ENCODE data around the gene OTUD3. TPM values are rescaled to one million over a fixed set of nuclear protein-coding genes. Genes with fewer than 3 reads are reported as not detected.
"Not testable (repeated sequence)": the region's sequence is repeated elsewhere in the genome, so short reads cannot be mapped to it uniquely, and the experiment has no call there.

The OTUD3 gene
- total RNA-seq, 1 donor from 2014 or later, result 22.3 TPM

DNA sequence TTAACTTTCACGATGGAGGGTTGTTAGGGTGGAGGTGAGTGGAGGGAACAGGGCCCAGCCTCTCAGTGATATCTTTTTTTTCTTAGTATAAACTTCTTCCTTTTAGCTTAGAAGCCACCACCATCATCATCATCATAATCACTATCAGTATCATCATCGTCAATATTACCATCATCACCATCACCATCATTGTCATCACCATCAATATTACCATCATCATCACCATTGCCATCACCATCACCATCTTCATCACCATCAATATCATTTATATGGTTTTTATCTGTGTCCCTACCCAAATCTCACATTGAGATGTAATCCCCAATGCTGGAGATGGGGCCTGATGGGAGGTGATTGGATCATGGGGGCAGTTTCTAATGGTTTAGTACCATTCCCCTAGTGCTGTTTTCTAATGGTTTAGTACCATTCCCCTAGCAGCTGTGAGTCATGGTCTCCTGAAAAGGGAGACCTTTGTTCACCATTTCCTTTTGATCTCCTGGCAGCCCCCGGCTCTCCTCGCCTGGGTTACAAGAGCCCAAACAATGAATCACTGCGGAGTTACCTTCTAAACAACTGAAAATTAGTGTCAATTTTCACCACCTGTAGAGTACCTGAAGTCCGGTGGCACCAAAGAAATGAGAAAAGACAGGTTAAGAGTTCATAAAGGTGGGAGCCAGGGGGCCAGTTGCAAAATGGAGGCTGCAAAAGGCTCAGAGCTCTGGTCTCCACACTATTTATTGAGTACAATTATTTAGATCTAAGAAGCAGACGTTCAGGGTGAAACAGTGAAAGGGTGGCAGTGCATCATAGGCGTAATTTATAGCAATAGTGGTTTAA is 44.3 kb downstream of the OTUD3 start:
- H3K9me3 Mint-ChIP-seq, result peaks cover 25% of the 10 kb centered on the region
- peak overlapping the region; percentile 88 for H3K27ac Mint-ChIP-seq
- TF ChIP-seq, protein P1, sequence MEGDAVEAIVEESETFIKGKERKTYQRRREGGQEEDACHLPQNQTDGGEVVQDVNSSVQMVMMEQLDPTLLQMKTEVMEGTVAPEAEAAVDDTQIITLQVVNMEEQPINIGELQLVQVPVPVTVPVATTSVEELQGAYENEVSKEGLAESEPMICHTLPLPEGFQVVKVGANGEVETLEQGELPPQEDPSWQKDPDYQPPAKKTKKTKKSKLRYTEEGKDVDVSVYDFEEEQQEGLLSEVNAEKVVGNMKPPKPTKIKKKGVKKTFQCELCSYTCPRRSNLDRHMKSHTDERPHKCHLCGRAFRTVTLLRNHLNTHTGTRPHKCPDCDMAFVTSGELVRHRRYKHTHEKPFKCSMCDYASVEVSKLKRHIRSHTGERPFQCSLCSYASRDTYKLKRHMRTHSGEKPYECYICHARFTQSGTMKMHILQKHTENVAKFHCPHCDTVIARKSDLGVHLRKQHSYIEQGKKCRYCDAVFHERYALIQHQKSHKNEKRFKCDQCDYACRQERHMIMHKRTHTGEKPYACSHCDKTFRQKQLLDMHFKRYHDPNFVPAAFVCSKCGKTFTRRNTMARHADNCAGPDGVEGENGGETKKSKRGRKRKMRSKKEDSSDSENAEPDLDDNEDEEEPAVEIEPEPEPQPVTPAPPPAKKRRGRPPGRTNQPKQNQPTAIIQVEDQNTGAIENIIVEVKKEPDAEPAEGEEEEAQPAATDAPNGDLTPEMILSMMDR (IDR thresholded peaks at IDR 0.05; ENCODE audit: unreplicated experiment), result no peak
- H3K27me3 Mint-ChIP-seq (ENCODE audit: low read depth), result no peaks in the 10 kb centered on the region
- DNase-seq (ENCODE audit: low spot score in 2 of 2, unreplicated experiment in 2 of 2), result no peak
- H3K4me3 Mint-ChIP-seq, result no peak overlapping the region
- peaks cover 6% of the 10 kb centered on the region for H3K36me3 Mint-ChIP-seq
- peaks cover 34% of the 10 kb centered on the region for H3K4me1 Mint-ChIP-seq

DNA sequence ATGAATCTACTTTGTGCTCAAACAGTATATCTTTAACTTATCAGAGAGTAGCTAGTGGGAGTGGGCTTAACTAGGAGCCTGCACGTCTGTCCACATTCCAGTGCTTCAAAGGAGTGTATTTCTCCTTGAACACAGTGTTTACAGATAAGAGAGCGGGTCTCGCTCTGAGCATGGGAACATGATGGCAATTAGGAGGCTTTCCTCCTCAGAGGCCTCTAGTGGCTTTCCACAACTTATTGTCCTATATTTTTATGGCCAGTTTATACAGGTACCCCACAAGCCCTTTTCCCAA is 44.9 kb downstream of the OTUD3 start:
- not testable (repeated sequence) for DNase-seq (ENCODE audit: low spot score in 2 of 2, unreplicated experiment in 2 of 2); H3K36me3 Mint-ChIP-seq; H3K27me3 Mint-ChIP-seq (ENCODE audit: low read depth); H3K4me3 Mint-ChIP-seq
- H3K4me1 Mint-ChIP-seq, result peaks cover 34% of the 10 kb centered on the region
- peak overlapping the region; percentile 88 for H3K27ac Mint-ChIP-seq
- peaks cover 31% of the 10 kb centered on the region for H3K9me3 Mint-ChIP-seq

DNA sequence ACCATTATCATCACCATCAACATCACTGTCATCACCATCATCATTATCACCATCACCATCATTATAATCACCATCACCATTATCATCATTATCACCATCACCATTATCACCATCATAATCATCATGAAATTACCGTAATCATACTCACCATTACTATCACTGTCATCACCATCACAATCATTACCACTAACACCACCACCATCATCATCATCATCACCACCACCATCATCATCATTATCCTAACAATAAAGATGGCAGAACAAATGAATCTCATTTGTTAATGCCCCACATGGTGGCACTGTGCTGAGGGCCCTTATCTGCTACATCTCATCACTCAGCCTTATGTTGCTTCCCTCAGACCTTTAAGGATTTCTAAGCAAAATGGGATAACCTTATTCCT is 50.7 kb downstream of the OTUD3 start:
- TF ChIP-seq, protein P1 (IDR thresholded peaks at IDR 0.05; ENCODE audit: unreplicated experiment), result no peak
- DNase-seq (ENCODE audit: low spot score in 2 of 2, unreplicated experiment in 2 of 2), result no peak
- Mint-ChIP-seq H3K9me3 (peaks cover 42% of the 10 kb centered on the region), H3K27me3 (ENCODE audit: low read depth) (no peaks in the 10 kb centered on the region), H3K36me3 (peaks cover 10% of the 10 kb centered on the region), H3K4me1 (peaks cover 4% of the 10 kb centered on the region), H3K27ac (no peak overlapping the region), H3K4me3 (no peak overlapping the region)

DNA sequence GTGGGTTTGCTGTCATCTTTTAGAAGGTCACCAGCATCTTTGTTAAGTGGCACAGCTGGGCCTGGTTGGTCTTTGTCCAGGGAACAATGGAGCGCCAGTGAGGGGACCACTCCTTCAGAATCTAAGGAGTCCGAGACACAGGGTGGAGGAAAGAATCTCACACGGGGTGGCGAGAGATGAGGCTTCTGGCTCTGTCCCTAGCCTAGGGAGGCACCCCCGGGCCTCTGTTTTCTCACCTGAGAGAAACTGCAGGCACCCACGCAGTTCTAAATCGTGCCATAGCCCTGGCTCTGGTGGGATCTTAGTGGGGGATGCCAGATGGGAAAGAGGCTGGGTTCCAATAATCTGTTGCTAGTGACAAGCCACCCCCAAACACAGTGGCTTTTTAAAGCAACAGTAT is 52.1 kb downstream of the OTUD3 start:
- no peak for DNase-seq (ENCODE audit: low spot score in 2 of 2, unreplicated experiment in 2 of 2)
- Mint-ChIP-seq H3K9me3 (peaks cover 39% of the 10 kb centered on the region), H3K36me3 (peaks cover 8% of the 10 kb centered on the region), H3K27me3 (ENCODE audit: low read depth) (no peaks in the 10 kb centered on the region), H3K4me3 (no peak overlapping the region), H3K27ac (no peak overlapping the region), H3K4me1 (no peaks in the 10 kb centered on the region)
- TF ChIP-seq, protein P1 (IDR thresholded peaks at IDR 0.05; ENCODE audit: unreplicated experiment), result no peak

DNA sequence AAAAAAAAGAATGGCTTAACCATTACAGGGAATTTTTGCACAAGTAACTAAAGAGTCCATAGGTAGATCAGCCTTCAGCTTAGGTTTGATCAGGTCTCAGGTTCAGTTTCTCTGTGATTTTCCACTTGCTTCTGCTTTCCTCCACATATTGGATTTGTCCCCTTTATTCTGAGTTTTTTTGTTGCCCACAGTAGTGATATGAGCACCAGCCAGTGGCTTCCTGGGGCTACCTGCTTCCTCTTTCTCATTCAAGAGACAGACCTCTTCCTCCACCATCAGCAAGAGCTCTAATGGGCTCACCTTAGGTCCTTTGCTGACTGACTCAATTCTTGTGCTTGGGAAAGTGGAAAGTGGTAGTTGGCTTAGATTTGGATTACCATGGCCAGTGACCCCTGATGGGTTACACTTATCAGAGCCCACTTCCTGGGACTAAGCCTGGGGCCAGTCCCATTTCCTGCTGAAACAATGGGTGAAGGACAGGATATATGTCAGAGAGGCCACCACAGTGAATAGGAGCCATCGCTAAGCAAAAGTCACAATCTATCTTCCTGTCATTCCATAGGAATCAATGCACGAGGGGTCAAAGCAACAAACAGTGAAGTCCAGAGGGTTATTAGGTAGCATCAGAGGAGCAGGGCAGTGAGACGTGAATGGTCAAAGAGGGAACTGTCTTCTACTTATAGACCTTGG is 54.0 kb downstream of the OTUD3 start:
- TF ChIP-seq, protein P1 (IDR thresholded peaks at IDR 0.05; ENCODE audit: unreplicated experiment), result no peak
- H3K4me1 Mint-ChIP-seq, result no peaks in the 10 kb centered on the region

DNA sequence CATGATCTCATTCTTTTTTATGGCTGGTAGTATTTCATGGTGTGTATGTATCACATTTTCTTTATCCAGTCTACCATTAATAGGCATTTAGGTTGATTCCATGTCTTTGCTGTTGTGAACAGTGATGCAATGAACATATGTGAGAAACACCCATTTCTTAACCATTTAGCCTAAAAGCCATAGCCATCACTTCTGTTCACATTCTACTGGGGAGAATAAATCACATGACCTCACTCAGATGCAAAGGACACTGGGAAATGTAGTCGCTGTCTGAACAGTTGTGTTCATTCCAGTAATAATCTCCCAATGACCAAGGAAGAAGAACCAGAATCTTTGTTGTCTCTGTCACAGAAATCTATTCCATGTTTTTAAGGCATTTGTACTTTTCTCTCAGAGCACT is 56.3 kb downstream of the OTUD3 start:
- Mint-ChIP-seq H3K4me3 (no peak overlapping the region), H3K27me3 (ENCODE audit: low read depth) (no peaks in the 10 kb centered on the region), H3K36me3 (no peaks in the 10 kb centered on the region), H3K27ac (no peak overlapping the region), H3K4me1 (peaks cover 6% of the 10 kb centered on the region), H3K9me3 (peaks cover 5% of the 10 kb centered on the region)
- no peak for DNase-seq (ENCODE audit: low spot score in 2 of 2, unreplicated experiment in 2 of 2)
- TF ChIP-seq, protein P1 (IDR thresholded peaks at IDR 0.05; ENCODE audit: unreplicated experiment), result no peak

More for the DNA sequence above, 54.0 kb downstream of the OTUD3 start:
- Mint-ChIP-seq H3K27me3 (ENCODE audit: low read depth) (no peaks in the 10 kb centered on the region), H3K9me3 (peaks cover 26% of the 10 kb centered on the region), H3K36me3 (peaks cover 4% of the 10 kb centered on the region), H3K27ac (no peak overlapping the region), H3K4me3 (no peak overlapping the region)
- DNase-seq (ENCODE audit: low spot score in 2 of 2, unreplicated experiment in 2 of 2), result no peak
